ENCODE measurements around the gene DUSP2. TPM values are rescaled to one million over a fixed set of nuclear protein-coding genes. Genes with fewer than 3 reads are reported as not detected.

The DUSP2 gene
- total RNA-seq, 4 donors from 2014 or later, result 0.23 to 5.4 (median 0.40) TPM; not detected in 1

- Histone ChIP-seq H3K27me3 (peaks cover 51% of the 10 kb centered on the region), H3K4me1 (no peaks in the 10 kb centered on the region), H3K9me3 (no peaks in the 10 kb centered on the region), H3K4me3 (no peak overlapping the region), H3K36me3 (no peaks in the 10 kb centered on the region), H3K27ac (no peak overlapping the region)
- no peak for ATAC-seq
- TF ChIP-seq CTCF (IDR thresholded peaks at IDR 0.05), result no peak
- TF ChIP-seq EP300 (IDR thresholded peaks at IDR 0.05), result no peak
- TF ChIP-seq POLR2A (IDR thresholded peaks at IDR 0.05), result no peak
- no peak for TF ChIP-seq POLR2AphosphoS5 (IDR thresholded peaks at IDR 0.05)
- WGBS, 2 donors (ENCODE audit: low coverage in 1 of 2), result 92% methylated on average over 10 of the region's 14 CpGs
Measured at GRCh38 chr2:96124406-96125265, 20.6 kb downstream of the DUSP2 start.

- TF ChIP-seq POLR2AphosphoS5 (IDR thresholded peaks at IDR 0.05), result no peak
- no peak for TF ChIP-seq CTCF (IDR thresholded peaks at IDR 0.05)
- TF ChIP-seq POLR2A (IDR thresholded peaks at IDR 0.05), result no peak
- no peak for TF ChIP-seq EP300 (IDR thresholded peaks at IDR 0.05)
- H3K9me3 ChIP-seq, result no peaks in the 10 kb centered on the region
- no peaks in the 10 kb centered on the region for H3K36me3 ChIP-seq
- no peak for ATAC-seq
- no peaks in the 10 kb centered on the region for H3K4me1 ChIP-seq
- H3K4me3 ChIP-seq, result no peak overlapping the region
- peaks cover 57% of the 10 kb centered on the region for H3K27me3 ChIP-seq
- H3K27ac ChIP-seq, result no peak overlapping the region
- WGBS, 2 donors (ENCODE audit: low coverage in 1 of 2), result no CpG with 5 or more reads among the region's 11 CpGs
Measured at GRCh38 chr2:96123936-96124335, 21.3 kb downstream of the DUSP2 start.

- no peak for ATAC-seq
- no CpG with 5 or more reads among the region's 1 CpG for WGBS, 2 donors (ENCODE audit: low coverage in 1 of 2)
- H3K9me3 ChIP-seq, result no peaks in the 10 kb centered on the region
- H3K4me3 ChIP-seq, result no peak overlapping the region
- H3K27me3 ChIP-seq, result peaks cover 64% of the 10 kb centered on the region
- TF ChIP-seq POLR2A (IDR thresholded peaks at IDR 0.05), result no peak
- TF ChIP-seq EP300 (IDR thresholded peaks at IDR 0.05), result no peak
- TF ChIP-seq CTCF (IDR thresholded peaks at IDR 0.05), result no peak
- TF ChIP-seq POLR2AphosphoS5 (IDR thresholded peaks at IDR 0.05), result no peak
- no peaks in the 10 kb centered on the region for H3K4me1 ChIP-seq
- no peak overlapping the region for H3K27ac ChIP-seq
- no peaks in the 10 kb centered on the region for H3K36me3 ChIP-seq
Measured at GRCh38 chr2:96123290-96123689, 21.9 kb downstream of the DUSP2 start.

- TF ChIP-seq POLR2AphosphoS5 (IDR thresholded peaks at IDR 0.05) (no peak), EP300 (IDR thresholded peaks at IDR 0.05) (no peak), POLR2A (IDR thresholded peaks at IDR 0.05) (no peak), CTCF (IDR thresholded peaks at IDR 0.05) (no peak)
- Histone ChIP-seq H3K27ac (no peak overlapping the region), H3K27me3 (peaks cover 73% of the 10 kb centered on the region), H3K9me3 (no peaks in the 10 kb centered on the region), H3K4me1 (peaks cover 0 to 2% (median 0%) of the 10 kb centered on the region in 3 donors), H3K36me3 (no peaks in the 10 kb centered on the region), H3K4me3 (no peak overlapping the region)
- 76% methylated on average over 3 of the region's 5 CpGs; no CpG with 5 or more reads in 1 of the 2 donors for WGBS, 2 donors (ENCODE audit: low coverage in 1 of 2)
- ATAC-seq, result no peak
Measured at GRCh38 chr2:96122391-96122790, 22.8 kb downstream of the DUSP2 start.

- WGBS, 2 donors (ENCODE audit: low coverage in 1 of 2), result 83% methylated on average over 4 of the region's 4 CpGs; no CpG with 5 or more reads in 1 of the 2 donors
Measured at GRCh38 chr2:96121414-96121813, 23.8 kb downstream of the DUSP2 start.

More at GRCh38 chr2:96121414-96121813, 23.8 kb downstream of the DUSP2 start:
- H3K36me3 ChIP-seq, result no peaks in the 10 kb centered on the region
- no peaks in the 10 kb centered on the region for H3K9me3 ChIP-seq
- ATAC-seq, result no peak
- TF ChIP-seq CTCF (IDR thresholded peaks at IDR 0.05), result no peak
- no peak for TF ChIP-seq EP300 (IDR thresholded peaks at IDR 0.05)
- TF ChIP-seq POLR2AphosphoS5 (IDR thresholded peaks at IDR 0.05), result no peak
- TF ChIP-seq POLR2A (IDR thresholded peaks at IDR 0.05), result no peak
- H3K27ac ChIP-seq, result no peak overlapping the region
- H3K4me1 ChIP-seq, result peaks cover 0 to 12% (median 8%) of the 10 kb centered on the region in 3 donors
- peaks cover 83% of the 10 kb centered on the region for H3K27me3 ChIP-seq
- H3K4me3 ChIP-seq, result no peak overlapping the region
